Measurements from ENCODE around the gene SHF.
"Not testable (repeated sequence)": the region's sequence is repeated elsewhere in the genome, so short reads cannot be mapped to it uniquely, and the experiment has no call there.

Gene SHF

DNA sequence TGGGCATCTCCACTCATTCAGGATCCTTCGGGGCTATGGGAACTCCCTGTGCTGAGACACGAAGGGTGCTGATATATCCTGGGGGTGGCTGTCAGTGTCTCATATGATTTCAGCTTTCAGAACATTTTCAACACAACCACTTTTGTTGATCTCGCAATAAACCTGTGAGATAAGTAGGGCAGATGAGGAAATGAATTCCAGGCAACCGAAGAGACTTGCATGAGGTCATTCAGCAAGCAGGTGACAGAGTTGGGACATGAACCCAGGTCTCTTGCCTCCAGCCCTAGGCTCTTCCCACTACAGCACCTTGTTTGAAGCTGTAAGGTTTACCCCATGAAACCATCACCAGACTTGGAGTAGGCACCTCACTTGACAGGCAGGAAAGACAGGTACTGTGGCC, 41.4 kb downstream of the SHF start:
- DNase-seq (ENCODE audit: low read depth in 2 of 2) = no peak

DNA sequence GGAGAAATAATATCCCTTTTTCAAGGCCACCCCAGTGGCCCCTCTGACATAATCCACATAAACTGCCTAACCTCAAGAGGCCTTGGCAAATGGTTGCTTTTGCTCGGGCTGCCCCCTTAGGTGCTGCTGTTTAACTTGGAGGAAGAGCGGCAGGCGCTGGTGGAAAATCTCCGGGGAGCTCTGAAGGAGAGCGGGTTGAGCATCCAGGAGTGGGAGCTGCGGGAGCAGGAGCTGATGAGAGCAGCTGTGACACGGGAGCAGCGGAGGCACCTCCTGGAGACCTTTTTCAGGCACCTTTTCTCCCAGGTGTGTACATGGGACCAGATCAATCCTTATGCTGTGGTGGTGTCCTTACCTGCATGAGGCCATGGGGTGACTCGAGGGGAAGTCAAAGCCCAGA, 43.0 kb downstream of the SHF start:
- no peak for DNase-seq (ENCODE audit: low read depth in 2 of 2)

DNA sequence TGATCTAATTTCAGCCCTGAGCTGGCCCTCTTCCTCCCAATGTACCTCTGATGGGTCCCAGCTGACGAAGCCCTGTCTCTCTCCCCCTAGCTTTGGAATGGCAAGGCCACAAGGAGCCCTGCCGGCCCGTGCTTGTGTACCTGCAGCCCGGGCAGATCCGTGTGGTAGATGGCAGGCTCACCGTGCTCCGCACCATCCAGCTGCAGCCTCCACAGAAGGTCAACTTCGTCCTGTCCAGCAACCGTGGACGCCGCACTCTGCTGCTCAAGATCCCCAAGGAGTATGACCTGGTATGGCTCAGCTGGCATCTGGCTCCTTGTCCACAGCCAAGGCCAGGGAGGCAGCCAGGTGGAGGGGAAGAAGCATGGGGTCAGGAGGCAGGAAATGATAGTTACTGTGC, 43.8 kb downstream of the SHF start:
- DNase-seq (ENCODE audit: low read depth in 2 of 2) = no peak

DNA sequence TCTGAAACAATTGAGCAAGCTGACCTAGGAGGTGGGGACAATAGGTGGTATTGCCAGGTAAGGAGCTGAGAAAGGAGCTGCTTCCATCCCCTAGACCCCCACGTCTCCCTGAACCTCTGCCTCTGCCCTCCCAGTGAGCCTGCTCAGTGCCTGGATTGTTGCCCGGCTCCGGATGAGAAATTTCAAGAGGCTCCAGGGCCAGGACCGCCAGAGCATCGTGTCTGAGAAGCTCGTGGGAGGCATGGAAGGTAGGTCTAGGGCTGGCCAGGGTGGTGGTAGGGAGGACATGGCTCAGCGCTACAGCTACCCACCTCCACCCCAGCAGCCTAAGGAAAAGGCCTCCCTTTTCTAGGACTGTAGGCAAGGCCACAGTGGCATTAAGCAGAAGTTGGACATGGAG, 44.7 kb downstream of the SHF start:
- DNase-seq (ENCODE audit: low read depth in 2 of 2) = no peak

DNA sequence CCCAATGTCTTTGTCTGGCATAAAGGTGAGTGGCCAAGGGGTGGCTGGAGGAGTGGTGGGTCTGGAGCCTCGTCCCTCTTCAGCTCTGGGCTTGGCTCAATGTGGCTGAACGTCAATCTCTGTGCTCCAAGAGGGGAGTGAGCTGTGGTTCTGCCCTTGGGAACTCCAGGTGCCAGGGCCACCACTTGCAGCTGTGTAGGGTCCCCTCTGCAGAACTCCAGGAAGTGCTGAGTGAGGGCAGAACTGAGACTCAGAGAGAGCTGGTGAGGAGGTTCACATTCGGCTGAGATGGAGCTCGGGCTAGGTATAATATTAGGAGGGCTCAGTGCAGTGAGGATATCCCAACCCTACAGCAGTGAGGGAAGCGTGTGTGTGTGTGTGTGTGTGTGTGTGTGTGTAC, 46.4 kb downstream of the SHF start:
- no peak for DNase-seq (ENCODE audit: low read depth in 2 of 2)

DNA sequence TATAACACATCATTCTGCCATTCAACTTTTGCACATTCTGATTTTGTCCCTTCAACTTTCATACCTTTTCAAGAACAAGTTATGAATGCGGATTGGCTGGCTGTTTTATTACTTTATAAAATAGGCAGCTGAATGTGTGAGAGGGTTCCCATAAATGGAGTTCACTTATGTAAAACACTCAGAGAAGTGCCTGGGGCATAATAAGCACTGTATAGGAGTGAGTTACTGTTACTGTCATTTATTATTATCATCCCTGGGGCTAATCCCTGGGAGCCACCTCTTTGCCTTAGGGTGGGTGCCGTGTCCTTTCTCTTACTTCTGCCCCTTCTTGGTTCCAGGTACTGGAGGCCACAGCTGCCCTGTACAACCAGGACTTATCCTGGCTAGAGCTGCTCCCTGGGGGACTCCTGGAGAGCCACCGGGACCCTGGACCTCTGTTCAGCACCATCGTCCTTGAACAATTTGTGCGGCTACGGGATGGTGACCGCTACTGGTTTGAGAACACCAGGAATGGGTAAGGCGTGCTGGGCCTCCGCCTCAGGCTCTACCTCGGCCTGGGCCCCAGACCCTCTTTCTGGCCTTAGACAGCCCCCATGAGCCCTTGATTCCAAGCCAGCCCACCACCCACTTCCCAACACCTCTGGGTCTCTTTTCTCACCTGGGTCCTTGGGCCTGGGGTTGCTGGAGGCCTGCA, 47.1 kb downstream of the SHF start:
- DNase-seq (ENCODE audit: low read depth in 2 of 2) = no peak

DNA sequence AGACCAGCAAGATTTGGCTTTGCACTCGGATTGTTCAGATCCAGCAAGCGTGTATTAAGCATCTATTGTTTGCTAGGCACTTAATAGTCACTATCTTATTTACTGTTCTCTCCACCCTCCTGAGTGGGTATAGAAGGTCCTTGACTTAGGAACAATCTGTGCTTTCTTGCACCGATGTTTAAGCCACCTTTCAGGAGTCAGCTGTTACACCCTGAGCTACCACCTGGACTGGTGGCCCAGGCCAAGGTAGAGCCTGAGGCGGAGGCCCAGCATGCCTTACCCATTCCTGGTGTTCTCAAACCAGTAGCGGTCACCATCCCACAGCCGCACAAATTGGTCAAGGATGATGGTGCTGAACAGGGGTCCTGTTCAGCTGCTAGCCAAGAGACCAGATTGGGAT, 48.0 kb downstream of the SHF start:
- DNase-seq (ENCODE audit: low read depth in 2 of 2) = no peak

DNA sequence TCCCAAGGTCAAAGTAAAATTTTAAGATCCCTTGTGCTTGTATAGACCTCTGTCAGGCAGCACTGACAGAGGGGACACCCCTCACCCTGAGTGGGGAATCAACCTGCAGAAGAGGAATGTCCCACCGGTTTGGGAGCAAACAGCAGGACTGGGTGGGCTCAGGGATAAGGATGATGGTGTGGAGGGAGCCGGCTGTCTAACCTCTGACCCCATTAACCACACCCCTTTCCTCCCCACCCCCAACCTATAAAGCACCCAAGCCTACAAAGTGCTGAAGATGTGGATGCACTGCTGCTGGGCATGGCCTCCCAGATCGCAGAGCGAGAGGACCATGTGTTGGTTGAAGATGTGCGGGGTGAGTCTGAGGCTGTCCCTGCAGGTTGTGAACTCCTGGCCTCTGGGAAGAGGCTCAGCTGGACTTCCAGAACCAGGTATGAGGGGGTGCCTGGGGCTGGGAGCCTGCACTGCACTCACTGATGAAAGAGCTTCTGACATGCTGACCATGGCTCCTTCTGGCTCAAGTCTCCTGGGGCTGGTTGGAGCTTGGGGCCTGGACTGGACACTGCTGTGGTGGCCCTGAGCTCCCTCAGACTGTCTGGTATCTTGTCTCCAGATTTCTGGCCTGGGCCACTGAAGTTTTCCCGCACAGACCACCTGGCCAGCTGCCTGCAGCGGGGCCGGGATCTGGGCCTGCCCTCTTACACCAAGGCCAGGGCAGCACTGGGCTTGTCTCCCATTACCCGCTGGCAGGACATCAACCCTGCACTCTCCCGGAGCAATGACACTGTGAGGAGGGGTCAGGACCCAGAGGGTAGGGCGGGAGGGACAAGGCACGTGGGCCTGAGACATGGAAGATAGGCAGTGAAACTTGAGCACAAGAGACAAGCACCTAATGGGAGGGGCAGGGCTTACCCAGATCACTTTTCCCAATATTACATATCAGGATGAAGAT, 48.7 kb downstream of the SHF start:
- no peak for DNase-seq (ENCODE audit: low read depth in 2 of 2)

DNA sequence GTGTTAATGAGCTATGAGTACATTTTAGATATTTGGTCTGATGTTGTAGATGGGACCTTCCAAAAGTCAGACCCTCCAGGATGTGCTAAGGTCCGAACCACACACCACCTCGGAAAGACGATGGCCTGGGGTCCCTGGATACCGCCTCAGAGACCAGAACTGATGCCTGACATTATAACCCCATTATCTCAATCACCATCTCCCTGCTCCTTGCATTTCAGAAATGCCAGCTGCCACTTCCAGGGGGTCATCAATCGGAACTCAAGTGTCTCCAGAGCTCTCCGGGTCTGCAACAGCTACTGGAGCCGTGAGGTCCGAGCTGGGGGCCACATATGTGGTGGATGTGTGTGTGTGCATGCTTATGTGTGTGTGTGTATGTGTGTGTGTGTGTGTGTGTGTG, 50.1 kb downstream of the SHF start:
- no peak for DNase-seq (ENCODE audit: low read depth in 2 of 2)

DNA sequence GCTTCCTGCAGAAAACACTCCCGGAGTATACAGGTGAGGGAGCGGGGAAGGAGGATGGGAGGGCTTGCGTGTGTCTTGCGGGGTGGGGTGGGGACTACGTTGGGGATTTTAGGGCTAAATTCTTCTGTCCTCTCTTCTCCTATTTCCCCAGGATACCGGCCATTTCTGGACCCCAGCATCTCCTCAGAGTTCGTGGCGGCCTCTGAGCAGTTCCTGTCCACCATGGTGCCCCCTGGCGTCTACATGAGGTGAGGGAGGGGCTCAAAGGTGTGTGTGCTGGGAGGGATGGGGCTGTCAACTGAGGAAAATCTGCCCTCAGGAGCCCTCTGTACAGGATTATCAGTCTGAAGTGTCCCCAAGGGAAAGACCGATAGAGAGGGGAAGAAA, 51.4 kb downstream of the SHF start:
- no peak for DNase-seq (ENCODE audit: low read depth in 2 of 2)

DNA sequence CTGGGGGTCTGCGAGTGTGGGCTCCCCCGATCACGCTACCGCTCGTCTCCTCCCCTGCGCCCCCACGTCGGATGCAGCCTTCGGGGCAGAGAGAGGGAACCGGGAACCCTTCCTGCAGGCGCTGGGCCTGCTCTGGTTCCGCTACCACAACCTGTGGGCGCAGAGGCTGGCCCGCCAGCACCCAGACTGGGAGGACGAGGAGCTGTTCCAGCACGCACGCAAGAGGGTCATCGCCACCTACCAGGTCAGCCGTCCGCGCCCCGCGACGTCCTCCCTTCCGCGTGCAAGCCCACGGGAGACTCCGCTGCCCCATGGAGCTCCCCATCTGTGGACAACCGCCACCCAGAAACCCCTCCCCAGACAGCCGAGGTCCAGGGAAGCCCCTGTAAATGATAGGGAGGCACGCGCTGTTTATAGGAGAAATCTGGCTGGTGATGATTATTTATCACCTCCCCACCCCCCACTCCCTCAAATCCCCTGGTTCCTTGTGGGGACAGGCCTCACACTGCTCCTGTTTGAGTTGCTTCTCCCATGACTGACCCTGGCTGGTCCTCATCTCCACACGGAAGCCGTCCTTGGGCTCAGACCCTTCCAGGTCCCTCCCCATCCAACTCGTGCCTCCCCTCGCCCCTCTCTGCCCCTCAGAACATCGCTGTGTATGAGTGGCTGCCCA, 51.9 kb downstream of the SHF start:
- DNase-seq (ENCODE audit: low read depth in 2 of 2) = not testable (repeated sequence)

DNA sequence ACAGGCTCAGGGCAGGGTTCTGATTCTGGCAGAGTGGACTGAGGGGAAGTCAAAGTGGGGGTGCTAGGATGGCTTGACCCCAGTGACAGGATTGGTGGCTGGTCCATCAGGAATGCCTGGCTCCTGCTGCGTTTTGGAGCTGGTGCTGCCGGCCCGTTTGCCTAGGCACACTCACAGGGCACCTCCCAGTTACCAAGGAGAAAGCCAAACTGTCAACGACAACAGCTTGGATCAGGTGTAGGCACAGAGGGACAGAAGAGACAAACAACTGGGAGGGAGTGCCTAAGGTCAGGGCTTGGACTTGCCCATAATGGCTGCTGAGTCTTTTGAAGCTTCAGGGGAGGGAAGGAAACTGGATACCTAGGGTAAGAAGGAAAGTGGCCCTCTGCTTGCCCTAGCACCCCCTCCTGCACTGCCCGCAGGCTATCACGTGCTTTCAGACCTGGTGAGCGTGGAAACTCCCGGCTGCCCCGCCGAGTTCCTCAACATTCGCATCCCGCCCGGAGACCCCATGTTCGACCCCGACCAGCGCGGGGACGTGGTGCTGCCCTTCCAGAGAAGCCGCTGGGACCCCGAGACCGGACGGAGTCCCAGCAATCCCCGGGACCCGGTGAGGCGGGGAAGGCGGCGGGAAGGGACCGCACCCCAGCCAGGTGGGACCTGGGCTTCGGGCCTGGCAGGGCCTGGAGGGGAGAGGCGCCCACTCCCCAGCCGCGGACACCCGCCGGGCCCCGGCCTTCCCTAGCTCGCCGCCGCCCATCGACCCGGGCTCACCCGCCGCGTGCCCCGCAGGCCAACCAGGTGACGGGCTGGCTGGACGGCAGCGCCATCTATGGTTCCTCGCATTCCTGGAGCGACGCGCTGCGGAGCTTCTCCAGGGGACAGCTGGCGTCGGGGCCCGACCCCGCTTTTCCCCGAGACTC, 52.8 kb downstream of the SHF start:
- DNase-seq (ENCODE audit: low read depth in 2 of 2) = no peak

DNA sequence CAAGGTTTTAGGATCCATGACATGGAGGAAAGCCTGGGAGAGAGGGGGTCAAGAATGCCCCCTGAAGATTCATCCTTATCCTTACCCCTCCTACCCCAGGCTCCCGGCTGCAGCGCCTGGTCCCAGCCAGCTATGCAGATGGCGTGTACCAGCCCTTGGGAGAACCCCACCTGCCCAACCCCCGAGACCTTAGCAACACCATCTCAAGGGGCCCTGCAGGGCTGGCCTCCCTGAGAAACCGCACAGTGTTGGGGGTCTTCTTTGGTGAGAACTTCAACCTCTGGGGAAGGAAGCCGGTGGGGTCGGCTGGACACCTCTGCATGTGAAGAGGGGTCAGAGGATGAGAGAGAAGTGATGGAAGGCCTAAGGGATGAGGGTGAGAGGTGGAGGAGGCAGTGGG, 53.7 kb downstream of the SHF start:
- no peak for DNase-seq (ENCODE audit: low read depth in 2 of 2)

DNA sequence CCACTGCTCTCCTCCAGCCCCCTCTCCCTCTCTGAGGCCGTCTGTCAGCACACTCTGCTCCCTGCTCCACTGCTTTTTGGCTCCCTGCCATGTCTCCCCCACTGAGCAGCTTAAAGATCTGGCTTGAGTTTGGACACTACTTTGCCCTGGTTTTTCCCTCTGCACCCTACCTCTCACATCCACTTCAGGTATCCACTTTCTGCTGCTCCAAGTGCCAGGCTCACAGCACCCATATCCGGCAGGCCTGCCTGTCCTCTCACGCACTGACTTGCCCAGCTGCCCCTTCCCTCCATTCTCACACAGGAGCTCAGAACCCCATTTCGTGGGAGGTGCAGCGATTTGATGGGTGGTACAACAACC, 54.2 kb downstream of the SHF start:
- no peak for DNase-seq (ENCODE audit: low read depth in 2 of 2)

DNA sequence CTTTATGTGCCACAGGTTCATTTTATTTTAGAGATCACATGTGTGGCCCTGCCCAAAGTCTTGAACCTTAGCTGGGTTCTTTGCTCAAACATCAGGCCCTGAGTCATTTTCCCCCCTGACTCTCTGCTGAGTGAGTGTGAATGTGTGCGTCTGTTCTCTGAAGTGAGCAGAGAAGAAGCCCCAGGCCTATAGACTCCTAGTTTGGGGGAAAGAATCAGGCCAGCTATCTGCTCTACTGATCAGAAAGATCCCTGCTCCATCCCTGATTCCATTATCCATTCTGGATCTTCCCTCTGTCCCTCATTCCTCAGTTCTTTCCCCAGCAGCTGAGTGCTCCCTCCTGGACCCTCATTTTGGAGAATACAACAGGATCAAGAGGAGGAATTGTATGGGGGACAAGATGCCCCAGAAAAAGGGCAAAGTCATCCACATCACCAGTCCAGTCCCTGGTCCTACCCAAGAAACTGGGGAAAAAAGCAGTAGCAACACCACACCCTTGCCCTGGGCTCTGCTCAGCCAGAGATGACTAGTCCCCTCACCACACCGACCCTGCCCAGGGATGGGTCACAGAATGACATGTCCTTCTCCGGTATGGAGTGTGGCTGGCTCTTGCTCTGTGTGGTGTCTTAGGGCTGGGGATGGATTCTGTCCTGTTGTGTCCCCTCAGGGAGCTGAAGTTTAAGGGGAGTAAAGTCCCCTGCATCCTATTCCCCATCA, 54.8 kb downstream of the SHF start:
- no peak for DNase-seq (ENCODE audit: low read depth in 2 of 2)

DNA sequence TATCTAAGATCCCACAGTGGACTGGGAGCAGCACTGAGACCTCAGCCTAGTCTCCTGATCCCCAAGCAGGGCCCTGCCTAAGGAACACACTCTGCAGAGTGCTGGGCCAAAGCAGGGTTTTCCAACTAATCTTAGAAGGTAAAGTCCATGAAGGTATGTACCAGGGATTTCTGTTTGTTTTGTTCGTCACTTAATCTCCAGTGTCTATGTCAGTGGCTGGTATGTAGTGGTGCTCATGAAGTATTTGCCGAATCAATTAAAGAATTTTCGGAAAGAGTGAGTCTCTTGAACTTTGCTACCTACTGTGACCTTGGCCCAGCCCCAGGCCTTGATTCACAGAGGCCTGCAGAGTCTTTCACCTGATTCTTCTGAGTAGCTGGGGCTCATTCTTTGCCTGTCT, 56.3 kb downstream of the SHF start:
- no peak for DNase-seq (ENCODE audit: low read depth in 2 of 2)

DNA sequence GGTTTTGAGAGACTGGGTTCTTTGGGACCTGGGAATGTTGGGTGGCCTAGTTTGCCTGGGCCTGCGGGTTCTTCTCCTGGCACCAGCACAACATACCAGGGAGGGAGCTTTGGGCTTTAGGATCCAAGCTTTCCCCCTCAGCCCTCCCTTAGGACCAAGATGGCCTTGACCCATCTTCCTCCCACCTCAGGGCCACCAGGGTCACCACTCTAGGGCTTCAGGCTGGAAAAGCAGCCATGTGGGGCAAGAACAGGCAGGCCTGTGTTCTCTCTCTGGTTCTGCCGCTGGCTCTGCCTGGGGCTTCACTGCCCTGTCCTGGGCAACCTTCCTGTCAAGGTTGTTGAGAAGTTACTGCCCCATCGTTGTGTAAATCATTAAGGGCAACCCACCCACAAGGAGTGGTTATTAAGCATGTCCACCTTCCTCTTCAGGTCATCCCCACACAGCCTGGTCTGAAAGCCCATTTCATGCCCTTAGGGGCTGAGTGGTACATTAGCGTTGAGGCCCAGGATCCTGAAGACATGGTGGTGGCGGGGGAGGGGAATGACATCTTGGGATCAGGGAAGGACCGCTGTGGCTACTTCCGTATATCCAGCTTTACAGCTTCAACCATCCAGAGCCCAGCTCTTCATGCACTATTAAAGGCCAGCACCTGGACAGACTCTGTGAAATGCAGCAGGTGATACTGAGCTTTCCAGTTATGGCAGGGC, 57.3 kb downstream of the SHF start:
- DNase-seq (ENCODE audit: low read depth in 2 of 2) = no peak

DNA sequence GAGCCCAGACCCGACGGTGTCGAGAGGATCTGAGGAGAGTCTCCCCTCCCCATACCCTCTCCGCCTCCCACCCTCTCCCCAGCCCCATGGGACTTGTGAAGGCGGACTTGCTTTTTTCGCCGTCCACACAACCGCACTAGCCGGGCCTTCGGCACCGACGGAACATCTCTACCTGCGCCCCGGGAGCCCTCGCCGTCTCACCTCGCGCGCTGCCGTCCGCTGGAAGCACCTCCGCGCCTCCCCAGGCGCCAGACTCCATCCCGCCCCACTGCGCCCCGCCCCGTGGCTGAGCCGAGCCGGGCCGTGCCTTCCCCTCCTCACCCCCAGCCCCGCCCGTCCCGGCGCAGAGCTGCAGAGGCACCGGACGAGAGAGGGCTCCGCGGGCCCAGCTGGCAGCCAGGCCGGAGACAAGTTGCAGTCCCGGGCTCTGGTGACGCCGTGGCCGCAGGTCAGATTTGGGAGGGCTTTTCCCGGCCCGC, 58.1 kb downstream of the SHF start, which contains the start of the genes DUOX1 and DUOXA1:
DUOX1 (plus strand) TSS at position 344 of the 479 bp plus-strand sequence. CDS start 1,973 bp downstream, outside the sequence.
DUOXA1 (minus strand) TSS at position 229 of the 479 bp plus-strand sequence. CDS start 6,865 bp downstream, outside the sequence.
- peak in 1 of 2 donors; percentile 28 for DNase-seq (ENCODE audit: low read depth in 2 of 2)

DNA sequence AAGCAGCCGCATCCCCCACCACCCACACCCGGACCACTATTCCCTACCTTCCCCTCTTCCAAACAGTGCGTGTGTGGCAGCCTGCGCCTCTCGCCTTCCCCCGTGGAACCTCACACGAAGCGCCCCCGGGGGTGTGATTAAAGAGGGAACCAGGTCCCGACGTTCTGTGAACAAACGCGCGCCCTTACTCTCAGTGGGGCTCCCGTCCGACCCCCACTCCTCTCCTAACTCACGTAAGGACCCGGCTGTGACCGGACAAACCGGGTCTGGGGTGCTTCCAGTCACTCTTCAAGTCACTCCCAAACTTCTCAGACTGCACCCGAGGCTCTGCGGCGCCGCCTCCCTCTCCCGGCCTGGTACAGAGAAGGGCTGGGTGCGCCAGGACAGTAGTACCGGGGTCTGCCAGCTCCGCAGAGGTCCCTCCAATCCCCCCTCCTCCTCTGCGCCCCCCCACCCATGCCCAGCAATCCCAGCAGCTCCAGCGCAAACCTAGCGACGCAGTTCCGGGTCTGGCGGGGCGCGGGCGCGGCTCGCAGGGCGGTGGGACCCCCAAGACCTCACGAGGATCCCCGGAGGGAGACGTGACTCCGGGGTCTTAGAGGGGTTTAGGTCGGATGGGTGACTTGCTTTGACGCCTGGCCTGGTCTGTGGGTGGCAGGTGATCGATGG, 58.7 kb downstream of the SHF start:
- no peak for DNase-seq (ENCODE audit: low read depth in 2 of 2)

All from stimulated activated CD4-positive, alpha-beta T cell treated with anti-CD3 and anti-CD28 coated beads, Interleukin-15, amount 100 ng/mL, for 48 hours (primary cell).